Loucy (cell line): ENCODE data around the gene PRKCZ.

Experiments used
- H2AFZ ChIP-seq: fragments of 200-600 bp; sonication (generic); 2 replicates; pipeline ENCODE4 v1.6.0; 2016; ENCODE audit warnings: antibody characterized with exemption, mild to moderate bottlenecking, low read length, moderate library complexity
- H3F3A ChIP-seq: fragments of 200-600 bp; 2 replicates; pipeline ENCODE4 v1.6.0; 2016; ENCODE audit warnings: antibody characterized with exemption, low read depth, mild to moderate bottlenecking
- H3K27me3 ChIP-seq: fragments of 200-600 bp; sonication (generic); 2 replicates; pipeline ENCODE4 v1.6.1; 2014; ENCODE audit warnings: low read length, mild to moderate bottlenecking; ENCODE audit not compliant: insufficient read depth, poor library complexity, severe bottlenecking
- H3K36me3 ChIP-seq: fragments of 200-600 bp; sonication (generic); 2 replicates; pipeline ENCODE4 v1.6.1; 2016; ENCODE audit warnings: low read length; ENCODE audit not compliant: insufficient read depth
- H3K4me1 ChIP-seq: fragments of 200-600 bp; sonication (generic); 2 replicates; pipeline ENCODE4 v1.5.1; 2014; ENCODE audit warnings: low read length, mild to moderate bottlenecking; ENCODE audit not compliant: insufficient read depth, poor library complexity, severe bottlenecking
- H3K4me2 ChIP-seq: fragments of 200-600 bp; sonication (generic); 2 replicates; pipeline ENCODE4 v1.6.0; 2014; ENCODE audit warnings: antibody characterized with exemption, low read length, low read depth, mild to moderate bottlenecking; ENCODE audit not compliant: poor library complexity, severe bottlenecking
- H3K4me3 ChIP-seq: fragments of 200-600 bp; sonication (generic); 2 replicates; pipeline ENCODE4 v1.5.1; 2014; ENCODE audit warnings: low read length, mild to moderate bottlenecking, mixed read lengths; ENCODE audit not compliant: poor library complexity, severe bottlenecking
- H3K79me2 ChIP-seq: fragments of 200-600 bp; sonication (generic); 2 replicates; pipeline ENCODE4 v1.6.1; 2014; ENCODE audit warnings: low read length; ENCODE audit not compliant: insufficient read depth
- H3K9ac ChIP-seq: fragments of 200-600 bp; sonication (generic); 2 replicates; pipeline ENCODE4 v1.6.0; 2014; ENCODE audit warnings: mild to moderate bottlenecking, low read depth, low read length, moderate library complexity; ENCODE audit not compliant: poor library complexity, severe bottlenecking
- H3K9me2 ChIP-seq: fragments of 200-600 bp; sonication (generic); replicated peaks from 2 replicates; pipeline ENCODE4 v1.6.1; 2016; ENCODE audit warnings: low read depth, low read length, mixed read lengths
- H3K9me3 ChIP-seq: fragments of 200-600 bp; sonication (generic); 2 replicates; pipeline ENCODE4 v1.6.1; 2014; ENCODE audit warnings: mild to moderate bottlenecking, antibody characterized with exemption, low read length, low read depth; ENCODE audit not compliant: insufficient read depth
- H4K20me1 ChIP-seq: fragments of 200-600 bp; sonication (generic); 2 replicates; pipeline ENCODE4 v1.6.0; 2014; ENCODE audit warnings: antibody characterized with exemption, low read length, mild to moderate bottlenecking; ENCODE audit not compliant: insufficient read depth, poor library complexity, severe bottlenecking
- CTCF ChIP-seq: fragments of 200-600 bp; sonication (generic); conservative IDR thresholded peaks from 2 replicates; pipeline ENCODE4 v1.5.1; 2014; ENCODE audit warnings: mild to moderate bottlenecking, antibody characterized with exemption, low read length
- EZH2phosphoT487 ChIP-seq: fragments of 200-600 bp; IDR thresholded peaks from 2 replicates; pipeline ENCODE4 v1.6.1; 2018; ENCODE audit warnings: antibody characterized with exemption, mild to moderate bottlenecking, moderate library complexity, borderline replicate concordance

Gene PRKCZ

GRCh38 chr1:2163205-2163604 is 113.0 kb downstream of the PRKCZ start:
- Histone ChIP-seq H3K27me3 (no peaks in the 10 kb centered on the region), H3F3A (no peaks in the 10 kb centered on the region), H3K36me3 (no peaks in the 10 kb centered on the region), H3K4me1 (no peaks in the 10 kb centered on the region), H3K4me3 (no peak overlapping the region), H3K9me2 (no peaks in the 10 kb centered on the region), H3K9ac (no peak overlapping the region), H2AFZ (no peak overlapping the region), H4K20me1 (no peaks in the 10 kb centered on the region), H3K4me2 (no peak overlapping the region), H3K79me2 (no peaks in the 10 kb centered on the region), H3K9me3 (no peaks in the 10 kb centered on the region)
- TF ChIP-seq CTCF (peak; percentile 57), EZH2phosphoT487 (no peak)

- H3K79me2 ChIP-seq: no peaks in the 10 kb centered on the region
- H3K36me3 ChIP-seq: no peaks in the 10 kb centered on the region
- no peaks in the 10 kb centered on the region for H3K4me1 ChIP-seq
- H2AFZ ChIP-seq: no peak overlapping the region
- no peaks in the 10 kb centered on the region for H4K20me1 ChIP-seq
- H3F3A ChIP-seq: no peaks in the 10 kb centered on the region
- no peak overlapping the region for H3K4me2 ChIP-seq
- no peaks in the 10 kb centered on the region for H3K9me3 ChIP-seq
- no peaks in the 10 kb centered on the region for H3K9me2 ChIP-seq
- H3K4me3 ChIP-seq: no peak overlapping the region
- no peak overlapping the region for H3K9ac ChIP-seq
- no peaks in the 10 kb centered on the region for H3K27me3 ChIP-seq
- TF ChIP-seq CTCF (no peak), EZH2phosphoT487 (no peak)
These were observed 115.4 kb downstream of the PRKCZ start for GRCh38 chr1:2165646-2166045.

- H4K20me1 ChIP-seq: no peaks in the 10 kb centered on the region
- H3K9me3 ChIP-seq: no peaks in the 10 kb centered on the region
- H3K9ac ChIP-seq: no peak overlapping the region
- no peaks in the 10 kb centered on the region for H3K27me3 ChIP-seq
- H3K4me2 ChIP-seq: no peak overlapping the region
- H3K9me2 ChIP-seq: no peaks in the 10 kb centered on the region
- H3K4me3 ChIP-seq: no peak overlapping the region
- no peaks in the 10 kb centered on the region for H3K36me3 ChIP-seq
- H3K4me1 ChIP-seq: no peaks in the 10 kb centered on the region
- no peak for TF ChIP-seq CTCF
- no peak for TF ChIP-seq EZH2phosphoT487
- H3F3A ChIP-seq: no peaks in the 10 kb centered on the region
- no peak overlapping the region for H2AFZ ChIP-seq
- no peaks in the 10 kb centered on the region for H3K79me2 ChIP-seq
These were observed 116.0 kb downstream of the PRKCZ start for GRCh38 chr1:2166254-2166653.
